ENCODE data around the gene KIAA1614.
A peak's percentile ranks its signal among the peaks of the same experiment; 100 is the strongest.

Gene KIAA1614

GRCh38 chr1:180919183-180919700 lies 6.5 kb downstream of the KIAA1614 start:
- peaks cover 8% of the 10 kb centered on the region for H3K4me1 ChIP-seq (ENCODE audit: control insufficient read depth, insufficient read depth, low read length)
- H3K27me3 ChIP-seq (ENCODE audit: control insufficient read depth in 1 of 2, insufficient read depth in 2 of 2, low read length in 2 of 2) = no peaks in the 10 kb centered on the region
- H3K4me3 ChIP-seq (ENCODE audit: low read length in 2 of 2) = no peak overlapping the region
- H3K36me3 ChIP-seq (ENCODE audit: control insufficient read depth in 2 of 2, insufficient read depth in 2 of 2, low read length in 2 of 2) = peaks cover 14 to 21% of the 10 kb centered on the region in 2 donors
- H3K9ac ChIP-seq (ENCODE audit: low read length in 2 of 2) = no peak overlapping the region
- H3K9me3 ChIP-seq (ENCODE audit: control insufficient read depth in 2 of 2, low read length in 2 of 2) = no peaks in the 10 kb centered on the region
- H3K27ac ChIP-seq (ENCODE audit: low read length) = no peak overlapping the region

DNA sequence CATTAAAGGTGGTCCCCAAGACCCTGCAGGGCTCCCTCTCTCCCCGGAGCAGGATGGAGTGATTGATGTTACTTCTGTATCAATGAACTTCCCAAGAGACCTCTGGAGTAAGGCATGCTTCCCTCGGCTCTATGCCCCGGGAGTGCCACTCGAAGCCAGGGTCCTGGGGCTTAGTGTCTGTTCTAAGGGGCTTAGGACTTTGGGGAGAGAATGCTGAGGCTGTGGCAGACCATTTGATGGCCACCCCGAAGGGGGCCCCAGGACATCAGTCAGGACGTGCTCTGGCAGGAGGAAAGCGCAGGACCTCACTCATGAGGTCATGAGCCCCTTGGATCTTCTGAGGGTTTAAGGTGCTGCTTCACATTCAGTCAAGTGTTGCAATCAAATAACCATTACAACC lies 7.5 kb downstream of the KIAA1614 start:
- Histone ChIP-seq H3K4me1 (ENCODE audit: control insufficient read depth, insufficient read depth, low read length) (peaks cover 4% of the 10 kb centered on the region), H3K36me3 (ENCODE audit: control insufficient read depth in 2 of 2, insufficient read depth in 2 of 2, low read length in 2 of 2) (peaks cover 14 to 21% of the 10 kb centered on the region in 2 donors), H3K9me3 (ENCODE audit: control insufficient read depth in 2 of 2, low read length in 2 of 2) (no peaks in the 10 kb centered on the region), H3K4me3 (ENCODE audit: low read length in 2 of 2) (no peak overlapping the region), H3K27ac (ENCODE audit: low read length) (no peak overlapping the region), H3K9ac (ENCODE audit: low read length in 2 of 2) (no peak overlapping the region), H3K27me3 (ENCODE audit: control insufficient read depth in 1 of 2, insufficient read depth in 2 of 2, low read length in 2 of 2) (no peaks in the 10 kb centered on the region)

DNA sequence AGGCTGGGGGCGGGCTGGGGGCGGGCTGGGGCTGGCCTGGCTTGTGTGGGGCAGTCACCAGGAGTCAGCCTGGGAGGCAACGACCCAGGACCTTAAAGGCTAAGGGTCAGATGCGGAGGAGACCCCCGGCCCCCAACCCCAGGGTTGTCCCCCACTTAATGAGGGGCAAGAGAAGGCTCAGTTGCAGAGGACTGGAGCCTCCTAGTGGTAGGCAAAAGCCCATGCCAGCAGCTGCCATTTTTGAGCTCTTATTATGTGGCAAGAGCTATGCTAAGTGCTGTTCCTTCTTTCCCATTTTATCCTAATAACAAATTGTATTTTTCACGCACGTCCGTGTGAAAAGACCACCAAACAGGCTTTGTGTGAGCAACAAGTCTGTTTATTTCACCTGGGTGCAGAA lies 8.0 kb downstream of the KIAA1614 start:
- H3K9me3 ChIP-seq (ENCODE audit: control insufficient read depth in 2 of 2, low read length in 2 of 2) = no peaks in the 10 kb centered on the region

DNA sequence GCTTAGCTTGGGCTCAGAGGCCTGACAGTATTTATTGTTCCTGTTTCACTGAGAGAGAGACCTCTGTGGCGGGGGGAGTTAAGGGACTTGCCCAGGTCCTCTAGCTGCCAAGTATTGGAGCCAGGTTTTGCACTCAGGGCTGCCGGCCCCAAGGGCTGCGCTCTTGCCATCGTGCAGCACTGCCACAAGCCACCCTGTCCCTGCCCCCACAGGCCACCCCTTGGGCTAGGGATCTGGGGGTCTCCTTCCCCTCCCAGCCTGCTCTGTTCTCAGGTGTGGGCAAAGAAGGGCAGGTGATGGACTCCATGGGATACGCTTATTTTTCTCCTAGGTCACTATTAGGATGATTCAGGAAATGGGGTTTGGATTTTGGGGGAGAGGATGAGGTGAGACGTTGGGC lies 8.7 kb downstream of the KIAA1614 start:
- Histone ChIP-seq H3K27me3 (ENCODE audit: control insufficient read depth in 1 of 2, insufficient read depth in 2 of 2, low read length in 2 of 2) (no peaks in the 10 kb centered on the region), H3K4me3 (ENCODE audit: low read length in 2 of 2) (no peak overlapping the region), H3K4me1 (ENCODE audit: control insufficient read depth, insufficient read depth, low read length) (peaks cover 15% of the 10 kb centered on the region), H3K9ac (ENCODE audit: low read length in 2 of 2) (no peak overlapping the region), H3K36me3 (ENCODE audit: control insufficient read depth in 2 of 2, insufficient read depth in 2 of 2, low read length in 2 of 2) (peaks cover 14 to 21% of the 10 kb centered on the region in 2 donors), H3K9me3 (ENCODE audit: control insufficient read depth in 2 of 2, low read length in 2 of 2) (no peaks in the 10 kb centered on the region), H3K27ac (ENCODE audit: low read length) (no peak overlapping the region)

More for the DNA sequence above, 8.0 kb downstream of the KIAA1614 start:
- peaks cover 8% of the 10 kb centered on the region for H3K4me1 ChIP-seq (ENCODE audit: control insufficient read depth, insufficient read depth, low read length)
- no peak overlapping the region for H3K9ac ChIP-seq (ENCODE audit: low read length in 2 of 2)
- no peaks in the 10 kb centered on the region for H3K27me3 ChIP-seq (ENCODE audit: control insufficient read depth in 1 of 2, insufficient read depth in 2 of 2, low read length in 2 of 2)
- H3K4me3 ChIP-seq (ENCODE audit: low read length in 2 of 2) = no peak overlapping the region
- no peak overlapping the region for H3K27ac ChIP-seq (ENCODE audit: low read length)
- peaks cover 14 to 21% of the 10 kb centered on the region in 2 donors for H3K36me3 ChIP-seq (ENCODE audit: control insufficient read depth in 2 of 2, insufficient read depth in 2 of 2, low read length in 2 of 2)

GRCh38 chr1:180921891-180922630 lies 9.4 kb downstream of the KIAA1614 start:
- Histone ChIP-seq H3K4me3 (ENCODE audit: low read length in 2 of 2) (no peak overlapping the region), H3K9ac (ENCODE audit: low read length in 2 of 2) (no peak overlapping the region), H3K9me3 (ENCODE audit: control insufficient read depth in 2 of 2, low read length in 2 of 2) (no peaks in the 10 kb centered on the region), H3K27ac (ENCODE audit: low read length) (no peak overlapping the region), H3K27me3 (ENCODE audit: control insufficient read depth in 1 of 2, insufficient read depth in 2 of 2, low read length in 2 of 2) (no peaks in the 10 kb centered on the region), H3K36me3 (ENCODE audit: control insufficient read depth in 2 of 2, insufficient read depth in 2 of 2, low read length in 2 of 2) (peaks cover 14 to 15% of the 10 kb centered on the region in 2 donors), H3K4me1 (ENCODE audit: control insufficient read depth, insufficient read depth, low read length) (peaks cover 21% of the 10 kb centered on the region)

- peaks cover 8 to 13% of the 10 kb centered on the region in 2 donors for H3K36me3 ChIP-seq (ENCODE audit: control insufficient read depth in 2 of 2, insufficient read depth in 2 of 2, low read length in 2 of 2)
- H3K4me1 ChIP-seq (ENCODE audit: control insufficient read depth, insufficient read depth, low read length) = peaks cover 26% of the 10 kb centered on the region
- no peaks in the 10 kb centered on the region for H3K27me3 ChIP-seq (ENCODE audit: control insufficient read depth in 1 of 2, insufficient read depth in 2 of 2, low read length in 2 of 2)
- no peak overlapping the region for H3K9ac ChIP-seq (ENCODE audit: low read length in 2 of 2)
- no peak overlapping the region for H3K27ac ChIP-seq (ENCODE audit: low read length)
- H3K4me3 ChIP-seq (ENCODE audit: low read length in 2 of 2) = no peak overlapping the region
- no peaks in the 10 kb centered on the region for H3K9me3 ChIP-seq (ENCODE audit: control insufficient read depth in 2 of 2, low read length in 2 of 2)
Measured at GRCh38 chr1:180922631-180923015, 9.9 kb downstream of the KIAA1614 start.

DNA sequence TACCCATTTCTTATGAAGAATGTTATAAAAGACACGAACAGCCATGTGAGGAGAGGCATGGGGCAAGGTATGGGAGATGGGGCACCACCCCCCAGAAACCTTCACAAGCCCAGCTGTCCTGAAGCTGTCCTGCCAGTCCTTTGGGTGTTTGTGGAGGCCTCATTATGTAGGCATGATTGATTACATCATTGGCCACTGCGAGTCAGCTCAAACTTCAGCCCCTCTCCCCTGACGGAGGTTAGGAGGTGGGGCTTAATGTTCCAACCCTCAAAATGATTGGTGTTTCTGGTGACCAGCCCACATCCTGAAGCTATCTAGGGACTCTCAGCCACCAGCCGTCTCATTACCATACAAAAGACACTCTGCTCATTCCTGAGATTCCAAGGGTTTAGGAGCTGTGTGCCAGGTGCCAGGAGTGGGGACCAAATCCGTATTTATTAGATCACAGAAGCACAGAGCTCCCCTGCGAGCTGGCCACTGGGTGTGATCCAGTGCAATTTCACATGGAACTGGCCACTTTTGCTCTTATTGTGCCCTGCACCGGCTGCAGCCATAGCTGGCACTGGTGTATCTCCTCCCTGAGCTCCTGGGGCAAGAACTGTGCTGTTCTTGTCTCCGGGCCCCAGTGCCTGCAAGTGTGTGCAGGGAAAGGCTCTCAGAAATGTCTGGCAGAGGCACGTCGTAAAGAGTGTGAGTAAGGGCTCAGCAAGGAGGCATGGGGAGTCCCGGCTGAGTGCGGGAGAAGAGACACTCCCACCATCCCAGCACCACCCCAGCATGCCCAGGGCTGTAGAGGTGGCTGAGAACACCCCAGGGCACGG lies 10.5 kb downstream of the KIAA1614 start:
- Histone ChIP-seq H3K9ac (ENCODE audit: low read length in 2 of 2) (no peak overlapping the region), H3K27me3 (ENCODE audit: control insufficient read depth in 1 of 2, insufficient read depth in 2 of 2, low read length in 2 of 2) (no peaks in the 10 kb centered on the region), H3K36me3 (ENCODE audit: control insufficient read depth in 2 of 2, insufficient read depth in 2 of 2, low read length in 2 of 2) (peaks cover 2 to 9% of the 10 kb centered on the region in 2 donors), H3K4me1 (ENCODE audit: control insufficient read depth, insufficient read depth, low read length) (peaks cover 29% of the 10 kb centered on the region), H3K9me3 (ENCODE audit: control insufficient read depth in 2 of 2, low read length in 2 of 2) (no peaks in the 10 kb centered on the region), H3K4me3 (ENCODE audit: low read length in 2 of 2) (no peak overlapping the region), H3K27ac (ENCODE audit: low read length) (no peak overlapping the region)

GRCh38 chr1:180923887-180924286 lies 11.2 kb downstream of the KIAA1614 start:
- H3K9me3 ChIP-seq (ENCODE audit: control insufficient read depth in 2 of 2, low read length in 2 of 2) = no peaks in the 10 kb centered on the region
- no peak overlapping the region for H3K9ac ChIP-seq (ENCODE audit: low read length in 2 of 2)
- H3K27ac ChIP-seq (ENCODE audit: low read length) = no peak overlapping the region
- H3K4me1 ChIP-seq (ENCODE audit: control insufficient read depth, insufficient read depth, low read length) = peaks cover 36% of the 10 kb centered on the region
- no peaks in the 10 kb centered on the region for H3K27me3 ChIP-seq (ENCODE audit: control insufficient read depth in 1 of 2, insufficient read depth in 2 of 2, low read length in 2 of 2)
- no peak overlapping the region for H3K4me3 ChIP-seq (ENCODE audit: low read length in 2 of 2)
- H3K36me3 ChIP-seq (ENCODE audit: control insufficient read depth in 2 of 2, insufficient read depth in 2 of 2, low read length in 2 of 2) = peaks cover 0 to 3% of the 10 kb centered on the region in 2 donors

- no peak overlapping the region for H3K9ac ChIP-seq (ENCODE audit: low read length in 2 of 2)
- H3K4me3 ChIP-seq (ENCODE audit: low read length in 2 of 2) = no peak overlapping the region
- peaks cover 45% of the 10 kb centered on the region for H3K4me1 ChIP-seq (ENCODE audit: control insufficient read depth, insufficient read depth, low read length)
- no peaks in the 10 kb centered on the region for H3K9me3 ChIP-seq (ENCODE audit: control insufficient read depth in 2 of 2, low read length in 2 of 2)
- H3K27me3 ChIP-seq (ENCODE audit: control insufficient read depth in 1 of 2, insufficient read depth in 2 of 2, low read length in 2 of 2) = no peaks in the 10 kb centered on the region
- no peak overlapping the region for H3K27ac ChIP-seq (ENCODE audit: low read length)
- H3K36me3 ChIP-seq (ENCODE audit: control insufficient read depth in 2 of 2, insufficient read depth in 2 of 2, low read length in 2 of 2) = peaks cover 0 to 5% of the 10 kb centered on the region in 2 donors
Measured at GRCh38 chr1:180924939-180925338, 12.2 kb downstream of the KIAA1614 start.

DNA sequence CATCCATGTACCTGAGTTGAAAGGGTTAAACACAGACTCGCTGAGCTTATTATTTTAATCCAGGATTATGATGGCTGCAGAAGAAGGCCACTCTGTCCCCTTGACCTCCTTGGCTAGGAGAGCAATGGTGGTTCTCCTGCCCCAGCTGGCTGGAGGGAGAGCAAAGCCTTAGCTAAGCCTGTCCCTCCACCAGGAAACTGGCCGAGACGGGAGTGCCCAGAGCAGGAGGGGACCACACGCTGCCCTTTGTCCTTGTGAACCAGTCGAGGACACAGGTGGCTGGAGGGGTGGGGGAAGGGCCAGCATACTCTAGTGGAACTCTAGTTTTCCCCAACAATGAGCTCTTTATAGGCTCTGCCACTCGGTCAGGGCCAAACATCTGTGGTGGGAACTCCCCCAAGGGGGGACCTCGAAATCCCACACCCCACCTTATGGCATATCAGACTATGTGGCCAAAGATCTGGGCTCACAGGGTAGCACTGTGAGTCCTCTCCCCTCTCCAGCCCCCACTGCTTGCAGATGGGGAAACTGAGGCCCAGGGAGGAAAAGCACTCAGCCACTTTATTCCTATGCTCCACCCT lies 12.9 kb downstream of the KIAA1614 start:
- H3K4me3 ChIP-seq (ENCODE audit: low read length in 2 of 2) = no peak overlapping the region
- H3K36me3 ChIP-seq (ENCODE audit: control insufficient read depth in 2 of 2, insufficient read depth in 2 of 2, low read length in 2 of 2) = peaks cover 2 to 8% of the 10 kb centered on the region in 2 donors
- H3K27me3 ChIP-seq (ENCODE audit: control insufficient read depth in 1 of 2, insufficient read depth in 2 of 2, low read length in 2 of 2) = no peaks in the 10 kb centered on the region
- peak overlapping the region; percentile 42 to 52 for H3K9ac ChIP-seq (ENCODE audit: low read length in 2 of 2)
- H3K9me3 ChIP-seq (ENCODE audit: control insufficient read depth in 2 of 2, low read length in 2 of 2) = no peaks in the 10 kb centered on the region
- peak overlapping the region; percentile 94 for H3K27ac ChIP-seq (ENCODE audit: low read length)
- H3K4me1 ChIP-seq (ENCODE audit: control insufficient read depth, insufficient read depth, low read length) = peaks cover 45% of the 10 kb centered on the region
